Rectal smooth muscle tissue (tissue), 1 donor: Measurements from ENCODE around the gene PLEKHG3.

Source experiments
- H3K27ac ChIP-seq: one replicate; pipeline ENCODE4 v1.7.0; 2013; ENCODE audit warnings: low read depth, low read length, inconsistent platforms
- H3K27me3 ChIP-seq: one replicate; pipeline ENCODE4 v1.7.0; 2013; ENCODE audit warnings: low read length; ENCODE audit not compliant: control insufficient read depth, insufficient read depth
- H3K36me3 ChIP-seq: one replicate; pipeline ENCODE4 v1.7.0; 2013; ENCODE audit warnings: low read length; ENCODE audit not compliant: control insufficient read depth, insufficient read depth
- H3K4me1 ChIP-seq: one replicate; pipeline ENCODE4 v1.7.0; 2013; ENCODE audit warnings: low read length; ENCODE audit not compliant: control insufficient read depth, insufficient read depth
- H3K4me3 ChIP-seq: one replicate; pipeline ENCODE4 v1.7.0; 2013; ENCODE audit warnings: low read length
- H3K9ac ChIP-seq: one replicate; pipeline ENCODE4 v1.7.0; 2013; ENCODE audit warnings: low read length

PLEKHG3 gene

DNA sequence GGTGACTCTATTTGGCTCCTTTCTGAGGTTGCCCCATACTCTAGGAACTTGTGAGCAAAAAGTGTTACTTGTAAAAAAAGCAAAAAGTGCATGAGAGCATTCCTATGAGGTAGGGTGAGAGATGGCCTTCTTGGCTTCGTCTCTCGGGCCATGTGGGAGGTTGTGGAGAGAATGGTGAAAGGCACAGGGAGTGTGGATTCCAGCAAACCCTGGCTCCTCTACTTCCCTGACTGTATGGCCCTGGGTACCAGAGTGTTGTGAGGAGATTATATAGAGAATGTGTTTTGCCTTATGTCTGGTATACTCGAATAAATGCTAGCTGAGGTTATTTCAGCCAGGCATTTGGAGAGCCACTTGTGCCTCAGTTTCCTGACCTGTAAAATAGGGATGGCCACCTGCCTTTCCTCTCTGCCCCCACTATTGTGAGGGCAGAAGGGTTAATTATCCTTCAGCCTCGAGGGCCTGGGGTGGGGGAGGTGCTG lies 11.0 kb downstream of the PLEKHG3 start:
- H3K4me3 ChIP-seq, result peak overlapping the region; percentile 56
- H3K4me1 ChIP-seq, result peaks cover 45% of the 10 kb centered on the region
- no peak overlapping the region for H3K9ac ChIP-seq
- H3K27ac ChIP-seq, result peak overlapping the region; percentile 79
- H3K27me3 ChIP-seq, result no peaks in the 10 kb centered on the region
- H3K36me3 ChIP-seq, result no peaks in the 10 kb centered on the region

DNA sequence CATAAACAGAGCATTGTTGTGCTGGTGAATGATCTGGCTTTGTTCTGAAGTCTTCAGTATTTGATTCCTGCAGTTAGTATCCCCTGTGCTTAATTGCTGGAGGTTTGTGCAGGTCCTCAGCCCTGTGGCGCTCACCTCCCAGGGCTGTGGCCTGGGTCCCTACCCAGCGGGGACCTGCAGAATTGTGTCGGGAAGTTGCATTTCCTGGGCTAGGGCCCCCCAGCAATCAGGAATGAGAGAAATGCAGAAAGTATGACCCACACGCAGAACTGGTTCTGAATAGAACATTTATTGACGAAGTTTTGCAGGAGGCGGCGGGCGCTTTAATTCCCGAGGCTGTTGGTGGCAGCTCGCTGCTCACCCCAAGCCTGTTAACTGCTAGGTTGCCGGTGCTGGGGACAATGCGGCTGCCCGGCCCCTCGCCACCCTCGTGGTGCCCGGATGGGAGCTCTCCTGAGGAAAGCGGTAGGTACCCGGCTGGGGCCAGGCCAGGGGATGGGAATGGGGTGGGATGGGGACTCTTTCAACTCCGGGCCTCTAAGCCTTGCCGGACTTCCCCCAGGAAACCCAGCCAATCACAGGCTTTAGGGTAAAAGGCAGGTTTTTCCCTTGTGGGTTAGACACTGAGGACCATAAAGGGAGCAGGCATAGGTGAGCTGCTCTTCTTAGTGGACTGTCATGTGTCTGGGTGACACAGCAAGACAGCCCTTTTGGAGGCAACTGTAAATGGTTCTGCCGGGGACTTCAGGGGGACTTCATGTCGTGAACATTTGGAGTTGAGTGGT lies 11.6 kb downstream of the PLEKHG3 start:
- peaks cover 47% of the 10 kb centered on the region for H3K4me1 ChIP-seq
- H3K9ac ChIP-seq, result no peak overlapping the region
- no peaks in the 10 kb centered on the region for H3K36me3 ChIP-seq
- H3K27ac ChIP-seq, result peak overlapping the region; percentile 79
- no peaks in the 10 kb centered on the region for H3K27me3 ChIP-seq
- H3K4me3 ChIP-seq, result peak overlapping the region; percentile 56

DNA sequence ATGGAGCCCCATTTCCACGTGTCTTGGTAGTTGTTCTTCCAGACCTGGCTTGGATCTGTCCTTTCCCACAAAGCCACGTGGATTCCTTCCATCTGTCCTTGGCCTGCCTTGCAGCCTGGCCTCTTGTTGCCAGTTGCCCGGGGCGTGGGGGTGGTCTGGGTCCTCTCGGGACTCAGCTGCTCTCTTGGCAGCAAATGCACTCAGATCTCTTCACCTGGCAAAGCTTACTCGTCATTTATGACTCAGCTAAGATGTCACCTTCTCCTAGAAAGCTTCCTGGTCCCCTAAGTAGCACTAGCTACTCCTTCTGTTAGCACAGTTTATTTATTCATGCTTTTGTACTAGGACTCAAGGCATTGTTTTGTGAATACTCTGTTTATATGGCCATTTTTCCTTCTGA lies 13.6 kb downstream of the PLEKHG3 start:
- H3K9ac ChIP-seq, result no peak overlapping the region
- H3K36me3 ChIP-seq, result no peaks in the 10 kb centered on the region
- no peaks in the 10 kb centered on the region for H3K27me3 ChIP-seq
- peak overlapping the region; percentile 79 for H3K27ac ChIP-seq
- peak overlapping the region; percentile 14 for H3K4me3 ChIP-seq
- H3K4me1 ChIP-seq, result peaks cover 55% of the 10 kb centered on the region

DNA sequence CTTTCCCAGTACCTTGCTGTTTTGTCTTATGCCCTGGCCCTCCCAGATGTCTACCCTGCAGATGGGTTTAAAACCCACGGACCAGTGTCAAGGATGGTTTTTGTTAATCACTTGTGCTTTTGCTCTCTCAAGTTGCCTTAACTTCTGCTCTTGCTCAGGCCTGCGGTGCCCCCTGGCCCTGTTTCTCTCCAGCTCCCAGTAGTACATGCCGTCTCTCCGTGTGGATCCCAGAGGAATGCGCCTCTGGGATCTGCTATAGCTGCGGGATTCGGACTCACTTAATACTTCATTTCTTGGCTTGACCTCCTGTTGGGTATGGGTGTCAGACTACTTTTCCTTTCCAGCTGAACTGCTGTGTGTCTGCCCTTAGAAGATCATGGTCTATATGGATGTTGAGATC lies 14.5 kb downstream of the PLEKHG3 start:
- H3K4me3 ChIP-seq, result no peak overlapping the region
- no peaks in the 10 kb centered on the region for H3K36me3 ChIP-seq
- no peaks in the 10 kb centered on the region for H3K27me3 ChIP-seq
- peaks cover 56% of the 10 kb centered on the region for H3K4me1 ChIP-seq
- peak overlapping the region; percentile 79 for H3K27ac ChIP-seq
- no peak overlapping the region for H3K9ac ChIP-seq

DNA sequence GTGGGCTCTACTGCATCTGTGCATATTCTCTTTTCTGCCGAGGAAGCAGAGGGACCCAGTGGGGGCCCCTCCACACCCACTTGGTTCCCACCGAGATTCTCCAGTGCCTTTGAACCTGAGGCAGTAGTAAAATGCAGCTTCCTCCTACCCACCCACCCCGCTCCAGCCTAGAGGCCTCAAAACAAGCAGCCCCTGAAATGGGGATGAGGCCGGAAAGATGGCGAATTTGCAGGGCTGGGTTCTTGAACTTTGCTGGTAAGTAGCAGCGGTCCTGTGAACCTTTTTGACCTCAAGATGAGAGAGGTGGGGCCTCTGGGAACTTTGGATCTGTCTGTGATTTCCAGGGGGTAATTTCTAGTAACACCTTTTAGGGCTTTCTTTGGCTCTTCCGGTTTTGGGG lies 15.4 kb downstream of the PLEKHG3 start:
- H3K27me3 ChIP-seq, result no peaks in the 10 kb centered on the region
- no peak overlapping the region for H3K4me3 ChIP-seq
- H3K27ac ChIP-seq, result peak overlapping the region; percentile 79
- H3K36me3 ChIP-seq, result no peaks in the 10 kb centered on the region
- H3K9ac ChIP-seq, result no peak overlapping the region
- peaks cover 65% of the 10 kb centered on the region for H3K4me1 ChIP-seq

DNA sequence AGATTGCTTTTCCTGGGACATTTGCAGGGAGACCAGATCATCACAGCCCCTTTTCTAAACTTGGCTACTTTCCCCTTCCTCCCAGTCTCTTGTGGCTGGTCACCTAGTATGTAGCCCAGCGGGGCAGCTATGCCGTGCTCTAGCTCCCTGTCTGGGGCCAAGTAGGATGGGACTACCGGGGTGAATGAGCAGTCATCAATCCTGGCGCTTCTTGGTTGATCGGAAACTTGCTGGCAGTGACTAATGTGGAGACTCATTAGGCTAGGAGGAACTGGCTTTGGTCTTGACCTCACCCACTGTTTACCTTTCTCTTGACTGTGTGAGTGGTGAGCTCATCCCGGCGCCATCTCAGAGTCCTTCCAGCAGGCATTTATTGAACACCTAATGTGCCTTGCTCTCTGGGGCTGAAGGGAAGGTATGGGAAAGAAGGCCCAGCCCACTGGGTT lies 15.9 kb downstream of the PLEKHG3 start:
- Histone ChIP-seq H3K4me3 (peak overlapping the region; percentile 35), H3K4me1 (peaks cover 65% of the 10 kb centered on the region), H3K9ac (no peak overlapping the region), H3K36me3 (no peaks in the 10 kb centered on the region), H3K27ac (peak overlapping the region; percentile 79), H3K27me3 (no peaks in the 10 kb centered on the region)

DNA sequence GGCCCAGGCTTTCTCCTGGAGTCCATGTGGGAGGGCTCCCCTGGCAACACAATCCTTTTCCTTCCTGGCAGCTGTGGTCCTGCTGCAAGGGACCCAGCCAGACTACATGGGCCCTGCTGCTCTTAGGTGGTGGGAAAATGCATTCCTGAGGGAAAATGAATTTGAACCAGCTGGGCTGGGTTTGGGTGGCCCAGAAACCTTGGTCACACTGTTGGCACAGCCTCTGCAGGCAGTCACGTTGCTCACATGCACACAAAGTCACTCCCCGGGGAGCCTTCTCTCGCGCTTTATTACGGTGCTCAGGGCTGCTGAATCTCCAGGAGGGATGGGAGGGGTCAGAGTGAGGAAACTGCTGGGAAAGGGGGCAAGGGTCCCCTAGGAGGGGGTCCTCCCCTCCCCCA lies 17.2 kb downstream of the PLEKHG3 start:
- peak overlapping the region; percentile 41 for H3K4me3 ChIP-seq
- H3K36me3 ChIP-seq, result no peaks in the 10 kb centered on the region
- no peaks in the 10 kb centered on the region for H3K27me3 ChIP-seq
- no peak overlapping the region for H3K9ac ChIP-seq
- peaks cover 71% of the 10 kb centered on the region for H3K4me1 ChIP-seq
- H3K27ac ChIP-seq, result peak overlapping the region; percentile 79

DNA sequence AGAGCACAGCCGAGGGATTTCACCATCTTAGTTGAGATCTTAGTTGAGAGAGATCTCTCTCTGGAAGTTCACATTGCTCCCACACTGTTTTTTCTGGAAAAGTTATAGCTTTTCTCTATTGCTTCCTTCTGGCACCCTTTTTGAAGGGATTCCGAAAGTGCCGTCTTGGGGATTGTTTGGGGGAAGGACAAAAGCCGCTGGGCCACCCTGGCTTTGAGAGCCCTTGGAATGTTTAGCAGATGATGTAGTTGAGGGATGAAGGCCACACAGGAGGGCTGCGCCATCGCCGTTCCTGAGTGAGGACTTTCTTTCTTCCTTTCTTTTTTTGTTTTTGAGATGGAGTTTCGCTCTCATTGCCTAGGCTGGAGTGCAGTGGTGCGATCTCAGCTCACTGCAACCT lies 17.7 kb downstream of the PLEKHG3 start:
- Histone ChIP-seq H3K27ac (peak overlapping the region; percentile 79), H3K27me3 (no peaks in the 10 kb centered on the region), H3K9ac (no peak overlapping the region), H3K36me3 (no peaks in the 10 kb centered on the region), H3K4me1 (peaks cover 68% of the 10 kb centered on the region), H3K4me3 (peak overlapping the region; percentile 41)

DNA sequence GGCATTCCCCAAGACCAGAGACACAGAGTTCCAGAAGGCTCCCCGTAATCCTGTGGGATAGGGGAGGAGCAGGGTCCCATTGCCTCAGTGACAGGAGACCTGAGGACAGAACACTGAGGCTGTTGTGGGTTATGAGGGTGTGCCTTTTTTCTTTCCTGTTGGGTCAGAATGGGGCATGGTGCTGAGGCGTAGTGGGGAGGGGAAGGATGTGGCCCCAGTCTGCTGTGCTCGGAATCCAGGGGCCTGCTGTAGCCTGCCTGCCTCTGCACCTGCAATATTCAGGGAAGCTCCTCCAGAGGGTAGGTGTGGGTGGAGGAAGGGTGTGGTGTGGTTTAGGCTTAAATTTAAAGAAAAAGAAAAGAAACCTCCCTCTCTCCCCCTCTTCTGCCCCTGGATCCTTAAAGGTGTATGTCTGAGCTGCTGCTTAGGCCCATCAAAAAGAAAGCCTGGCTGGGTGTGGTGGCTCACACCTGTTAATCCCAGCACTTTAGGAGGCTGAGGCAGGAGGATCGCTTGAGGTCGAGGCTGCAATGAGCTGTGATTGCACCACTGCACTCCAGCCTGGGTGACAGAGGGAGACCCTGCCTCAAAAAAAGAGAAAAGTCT lies 18.7 kb downstream of the PLEKHG3 start:
- Histone ChIP-seq H3K27me3 (no peaks in the 10 kb centered on the region), H3K27ac (no peak overlapping the region), H3K36me3 (peaks cover 4% of the 10 kb centered on the region), H3K4me1 (peaks cover 59% of the 10 kb centered on the region), H3K4me3 (no peak overlapping the region), H3K9ac (no peak overlapping the region)

DNA sequence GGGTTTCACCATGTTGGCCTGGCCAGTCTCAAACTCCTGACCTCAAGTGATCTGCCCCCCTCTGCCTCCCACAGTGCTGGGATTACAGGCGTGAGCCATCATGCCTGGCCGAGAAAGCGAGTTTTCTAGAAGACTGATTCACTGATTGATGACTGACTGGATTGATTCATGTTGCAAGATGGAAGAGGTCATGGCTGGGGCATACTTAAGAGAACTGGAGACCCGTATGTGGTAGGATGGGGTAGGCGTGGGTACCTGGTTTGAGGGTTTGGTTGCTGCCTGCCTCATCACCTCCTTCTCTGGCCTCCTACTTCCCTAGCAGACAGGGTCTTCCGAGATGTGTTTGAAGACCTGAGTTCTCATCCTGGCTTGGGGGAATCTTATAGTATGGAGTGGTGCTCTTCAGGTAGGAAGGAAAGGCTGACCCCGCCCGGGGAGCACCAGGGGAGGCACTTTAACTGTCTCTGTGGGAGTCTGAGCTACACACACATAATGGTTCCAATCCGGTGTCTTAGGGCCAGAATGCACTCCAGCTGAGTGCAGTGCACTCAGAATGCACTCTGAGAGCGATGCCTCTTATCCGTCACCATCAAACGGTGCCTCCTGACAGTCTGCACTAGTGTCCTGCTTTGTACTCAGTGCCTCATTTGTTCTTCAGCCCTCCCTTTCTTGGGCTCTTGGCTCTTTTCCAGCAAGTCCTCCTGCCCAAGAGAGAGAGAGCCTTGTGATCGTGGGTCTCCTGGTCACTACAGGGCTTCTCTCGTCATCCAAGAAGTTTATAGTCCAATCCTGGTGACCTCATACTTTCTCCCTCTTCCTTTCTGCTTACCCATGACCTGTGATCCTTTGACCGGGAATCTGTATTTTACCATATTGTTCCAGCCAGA lies 19.7 kb downstream of the PLEKHG3 start:
- no peak overlapping the region for H3K27ac ChIP-seq
- H3K4me1 ChIP-seq, result peaks cover 49% of the 10 kb centered on the region
- no peaks in the 10 kb centered on the region for H3K27me3 ChIP-seq
- peaks cover 13% of the 10 kb centered on the region for H3K36me3 ChIP-seq
- H3K9ac ChIP-seq, result no peak overlapping the region
- peak overlapping the region; percentile 28 for H3K4me3 ChIP-seq

DNA sequence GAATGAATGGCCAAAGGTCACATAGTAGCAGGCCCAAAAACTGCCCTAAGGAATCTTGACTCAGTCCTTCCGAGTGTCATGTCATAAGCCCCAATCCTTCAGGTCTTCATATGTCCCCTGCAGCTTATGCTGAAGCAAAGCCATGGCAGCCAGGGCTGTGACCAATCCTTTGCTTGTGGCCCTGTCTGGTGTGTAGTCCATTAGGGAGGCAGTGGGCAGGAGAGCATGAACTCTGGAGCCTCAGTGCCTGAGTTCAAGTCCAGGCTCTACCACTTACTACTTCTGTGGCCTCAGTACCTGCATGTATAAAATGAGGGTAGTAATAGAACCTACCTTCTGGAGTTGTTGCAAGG lies 20.3 kb downstream of the PLEKHG3 start:
- H3K9ac ChIP-seq, result no peak overlapping the region
- peaks cover 44% of the 10 kb centered on the region for H3K4me1 ChIP-seq
- peak overlapping the region; percentile 28 for H3K4me3 ChIP-seq
- H3K36me3 ChIP-seq, result peaks cover 14% of the 10 kb centered on the region
- H3K27ac ChIP-seq, result no peak overlapping the region
- H3K27me3 ChIP-seq, result no peaks in the 10 kb centered on the region

DNA sequence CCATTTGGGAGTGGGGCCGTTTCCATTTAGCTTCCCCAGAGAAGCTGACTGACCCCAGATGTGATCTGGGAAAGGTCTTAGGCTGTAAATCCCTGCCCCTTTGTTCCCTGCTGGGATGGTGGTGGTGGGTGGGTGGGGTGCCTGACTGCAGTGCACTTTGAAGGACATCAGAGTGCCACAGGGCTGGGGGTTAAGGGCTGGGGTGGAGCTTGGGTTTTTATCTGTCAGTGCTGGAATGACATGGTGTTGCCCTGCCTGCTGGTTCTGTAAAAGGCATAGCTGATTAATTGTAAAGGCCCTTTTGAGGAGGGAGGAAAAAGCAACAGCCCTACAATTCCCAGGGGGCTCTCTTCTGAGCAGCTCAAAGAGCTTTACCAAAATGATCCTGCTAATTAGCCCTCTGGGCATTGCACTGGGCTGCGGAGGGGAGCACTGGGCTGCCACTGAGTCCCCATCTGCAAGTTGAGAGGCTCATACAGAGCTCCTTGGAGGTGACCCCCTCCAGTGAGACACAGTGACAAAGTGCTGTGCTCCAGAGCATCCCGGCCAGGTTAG lies 21.1 kb downstream of the PLEKHG3 start:
- Histone ChIP-seq H3K27me3 (no peaks in the 10 kb centered on the region), H3K4me3 (no peak overlapping the region), H3K4me1 (peaks cover 36% of the 10 kb centered on the region), H3K27ac (no peak overlapping the region), H3K36me3 (peaks cover 18% of the 10 kb centered on the region), H3K9ac (no peak overlapping the region)
